ENCODE data around the gene IL16. TPM values are rescaled to one million over a fixed set of nuclear protein-coding genes. Genes with fewer than 3 reads are reported as not detected.

Gene IL16
- polyA plus RNA-seq, 1 donor from 2014 or later = not detected

DNA sequence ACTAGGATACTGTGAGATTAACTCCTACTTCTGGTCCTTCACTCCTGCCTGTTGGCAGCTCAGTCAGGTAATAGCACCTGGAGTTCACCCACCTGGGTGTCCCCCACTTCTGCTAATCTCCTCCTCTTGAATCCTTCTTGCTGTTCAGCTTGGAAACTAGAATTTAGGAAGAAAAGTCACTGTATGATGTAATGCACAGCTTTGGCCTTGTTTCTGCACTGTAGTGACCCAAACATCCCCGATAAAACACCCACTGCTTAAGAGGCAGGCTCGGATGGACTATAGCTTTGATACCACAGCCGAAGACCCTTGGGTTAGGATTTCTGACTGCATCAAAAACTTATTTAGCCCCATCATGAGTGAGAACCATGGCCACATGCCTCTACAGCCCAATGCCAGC lies 102.5 kb downstream of the IL16 start:
- TF ChIP-seq, protein P1, sequence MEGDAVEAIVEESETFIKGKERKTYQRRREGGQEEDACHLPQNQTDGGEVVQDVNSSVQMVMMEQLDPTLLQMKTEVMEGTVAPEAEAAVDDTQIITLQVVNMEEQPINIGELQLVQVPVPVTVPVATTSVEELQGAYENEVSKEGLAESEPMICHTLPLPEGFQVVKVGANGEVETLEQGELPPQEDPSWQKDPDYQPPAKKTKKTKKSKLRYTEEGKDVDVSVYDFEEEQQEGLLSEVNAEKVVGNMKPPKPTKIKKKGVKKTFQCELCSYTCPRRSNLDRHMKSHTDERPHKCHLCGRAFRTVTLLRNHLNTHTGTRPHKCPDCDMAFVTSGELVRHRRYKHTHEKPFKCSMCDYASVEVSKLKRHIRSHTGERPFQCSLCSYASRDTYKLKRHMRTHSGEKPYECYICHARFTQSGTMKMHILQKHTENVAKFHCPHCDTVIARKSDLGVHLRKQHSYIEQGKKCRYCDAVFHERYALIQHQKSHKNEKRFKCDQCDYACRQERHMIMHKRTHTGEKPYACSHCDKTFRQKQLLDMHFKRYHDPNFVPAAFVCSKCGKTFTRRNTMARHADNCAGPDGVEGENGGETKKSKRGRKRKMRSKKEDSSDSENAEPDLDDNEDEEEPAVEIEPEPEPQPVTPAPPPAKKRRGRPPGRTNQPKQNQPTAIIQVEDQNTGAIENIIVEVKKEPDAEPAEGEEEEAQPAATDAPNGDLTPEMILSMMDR (IDR thresholded peaks at IDR 0.05; ENCODE audit: poor library complexity, severe bottlenecking) = no peak
- TF ChIP-seq RAD21 (conservative IDR thresholded peaks at IDR 0.05) (no peak), EP300 (conservative IDR thresholded peaks at IDR 0.05; ENCODE audit: poor library complexity, severe bottlenecking) (no peak), MXI1 (conservative IDR thresholded peaks at IDR 0.05; ENCODE audit: poor library complexity, severe bottlenecking) (no peak), EZH2 (IDR thresholded peaks at IDR 0.05; ENCODE audit: borderline replicate concordance, insufficient read depth, low read length, poor library complexity, severe bottlenecking) (no peak), TAF1 (IDR thresholded peaks at IDR 0.05; ENCODE audit: low read depth) (no peak), SMC3 (conservative IDR thresholded peaks at IDR 0.05; ENCODE audit: poor library complexity) (no peak), POLR2AphosphoS5 (IDR thresholded peaks at IDR 0.05) (no peak)
- TF ChIP-seq, protein P2, sequence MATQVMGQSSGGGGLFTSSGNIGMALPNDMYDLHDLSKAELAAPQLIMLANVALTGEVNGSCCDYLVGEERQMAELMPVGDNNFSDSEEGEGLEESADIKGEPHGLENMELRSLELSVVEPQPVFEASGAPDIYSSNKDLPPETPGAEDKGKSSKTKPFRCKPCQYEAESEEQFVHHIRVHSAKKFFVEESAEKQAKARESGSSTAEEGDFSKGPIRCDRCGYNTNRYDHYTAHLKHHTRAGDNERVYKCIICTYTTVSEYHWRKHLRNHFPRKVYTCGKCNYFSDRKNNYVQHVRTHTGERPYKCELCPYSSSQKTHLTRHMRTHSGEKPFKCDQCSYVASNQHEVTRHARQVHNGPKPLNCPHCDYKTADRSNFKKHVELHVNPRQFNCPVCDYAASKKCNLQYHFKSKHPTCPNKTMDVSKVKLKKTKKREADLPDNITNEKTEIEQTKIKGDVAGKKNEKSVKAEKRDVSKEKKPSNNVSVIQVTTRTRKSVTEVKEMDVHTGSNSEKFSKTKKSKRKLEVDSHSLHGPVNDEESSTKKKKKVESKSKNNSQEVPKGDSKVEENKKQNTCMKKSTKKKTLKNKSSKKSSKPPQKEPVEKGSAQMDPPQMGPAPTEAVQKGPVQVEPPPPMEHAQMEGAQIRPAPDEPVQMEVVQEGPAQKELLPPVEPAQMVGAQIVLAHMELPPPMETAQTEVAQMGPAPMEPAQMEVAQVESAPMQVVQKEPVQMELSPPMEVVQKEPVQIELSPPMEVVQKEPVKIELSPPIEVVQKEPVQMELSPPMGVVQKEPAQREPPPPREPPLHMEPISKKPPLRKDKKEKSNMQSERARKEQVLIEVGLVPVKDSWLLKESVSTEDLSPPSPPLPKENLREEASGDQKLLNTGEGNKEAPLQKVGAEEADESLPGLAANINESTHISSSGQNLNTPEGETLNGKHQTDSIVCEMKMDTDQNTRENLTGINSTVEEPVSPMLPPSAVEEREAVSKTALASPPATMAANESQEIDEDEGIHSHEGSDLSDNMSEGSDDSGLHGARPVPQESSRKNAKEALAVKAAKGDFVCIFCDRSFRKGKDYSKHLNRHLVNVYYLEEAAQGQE (IDR thresholded peaks at IDR 0.05; ENCODE audit: borderline replicate concordance) = no peak
- Histone ChIP-seq H3F3A (ENCODE audit: insufficient read depth, low read length, poor library complexity, severe bottlenecking) (no peaks in the 10 kb centered on the region), H3K27ac (ENCODE audit: low read length) (no peak overlapping the region), H4K20me1 (ENCODE audit: insufficient read depth) (no peaks in the 10 kb centered on the region), H3K9ac (ENCODE audit: low read length) (no peak overlapping the region), H3K27me3 (ENCODE audit: insufficient read depth, low read depth, low read length) (no peaks in the 10 kb centered on the region), H3K9me2 (ENCODE audit: insufficient read depth, low read length) (no peaks in the 10 kb centered on the region), H3K4me2 (ENCODE audit: low read length) (no peak overlapping the region), H3K79me2 (replicated peaks; ENCODE audit: insufficient read depth, low read length) (no peaks in the 10 kb centered on the region), H3K9me3 (ENCODE audit: low read length) (no peaks in the 10 kb centered on the region), H2AFZ (ENCODE audit: low read depth, low read length) (no peak overlapping the region), H3K36me3 (ENCODE audit: insufficient read depth, low read length) (no peaks in the 10 kb centered on the region), H3K4me3 (ENCODE audit: low read length) (no peak overlapping the region)

DNA sequence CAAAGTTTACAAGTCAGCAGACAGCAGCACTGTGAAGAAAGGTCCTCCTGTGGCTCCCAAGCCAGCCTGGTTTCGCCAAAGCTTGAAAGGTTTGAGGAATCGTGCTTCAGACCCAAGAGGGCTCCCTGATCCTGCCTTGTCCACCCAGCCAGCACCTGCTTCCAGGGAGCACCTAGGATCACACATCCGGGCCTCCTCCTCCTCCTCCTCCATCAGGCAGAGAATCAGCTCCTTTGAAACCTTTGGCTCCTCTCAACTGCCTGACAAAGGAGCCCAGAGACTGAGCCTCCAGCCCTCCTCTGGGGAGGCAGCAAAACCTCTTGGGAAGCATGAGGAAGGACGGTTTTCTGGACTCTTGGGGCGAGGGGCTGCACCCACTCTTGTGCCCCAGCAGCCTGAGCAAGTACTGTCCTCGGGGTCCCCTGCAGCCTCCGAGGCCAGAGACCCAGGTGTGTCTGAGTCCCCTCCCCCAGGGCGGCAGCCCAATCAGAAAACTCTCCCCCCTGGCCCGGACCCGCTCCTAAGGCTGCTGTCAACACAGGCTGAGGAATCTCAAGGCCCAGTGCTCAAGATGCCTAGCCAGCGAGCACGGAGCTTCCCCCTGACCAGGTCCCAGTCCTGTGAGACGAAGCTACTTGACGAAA lies 103.1 kb downstream of the IL16 start:
- Histone ChIP-seq H3K4me2 (ENCODE audit: low read length) (no peak overlapping the region), H3K9me2 (ENCODE audit: insufficient read depth, low read length) (no peaks in the 10 kb centered on the region), H2AFZ (ENCODE audit: low read depth, low read length) (no peak overlapping the region), H3F3A (ENCODE audit: insufficient read depth, low read length, poor library complexity, severe bottlenecking) (no peaks in the 10 kb centered on the region), H3K9ac (ENCODE audit: low read length) (no peak overlapping the region), H3K79me2 (replicated peaks; ENCODE audit: insufficient read depth, low read length) (no peaks in the 10 kb centered on the region), H4K20me1 (ENCODE audit: insufficient read depth) (no peaks in the 10 kb centered on the region), H3K27ac (ENCODE audit: low read length) (no peak overlapping the region), H3K4me3 (ENCODE audit: low read length) (no peak overlapping the region), H3K36me3 (ENCODE audit: insufficient read depth, low read length) (no peaks in the 10 kb centered on the region), H3K9me3 (ENCODE audit: low read length) (no peaks in the 10 kb centered on the region), H3K27me3 (ENCODE audit: insufficient read depth, low read depth, low read length) (no peaks in the 10 kb centered on the region)
- no peak for TF ChIP-seq EZH2 (IDR thresholded peaks at IDR 0.05; ENCODE audit: borderline replicate concordance, insufficient read depth, low read length, poor library complexity, severe bottlenecking)
- TF ChIP-seq, protein P2 (IDR thresholded peaks at IDR 0.05; ENCODE audit: borderline replicate concordance) = no peak
- no peak for TF ChIP-seq EP300 (conservative IDR thresholded peaks at IDR 0.05; ENCODE audit: poor library complexity, severe bottlenecking)
- no peak for TF ChIP-seq MXI1 (conservative IDR thresholded peaks at IDR 0.05; ENCODE audit: poor library complexity, severe bottlenecking)
- TF ChIP-seq RAD21 (conservative IDR thresholded peaks at IDR 0.05) = no peak
- no peak for TF ChIP-seq TAF1 (IDR thresholded peaks at IDR 0.05; ENCODE audit: low read depth)
- TF ChIP-seq, protein P1 (IDR thresholded peaks at IDR 0.05; ENCODE audit: poor library complexity, severe bottlenecking) = no peak
- no peak for TF ChIP-seq SMC3 (conservative IDR thresholded peaks at IDR 0.05; ENCODE audit: poor library complexity)
- TF ChIP-seq POLR2AphosphoS5 (IDR thresholded peaks at IDR 0.05) = no peak

All from neural cell (in vitro differentiated cells).